GM12874 (cell line): Measurements from ENCODE around the gene C22orf42.

Experiments used
- CTCF ChIP-seq: IDR thresholded peaks from 2 replicates; pipeline ENCODE4 v1.5.1; 2011; ENCODE audit warnings: low read depth, mild to moderate bottlenecking, control low read depth, low read length, moderate library complexity; ENCODE audit not compliant: insufficient read depth

The C22orf42 gene

DNA sequence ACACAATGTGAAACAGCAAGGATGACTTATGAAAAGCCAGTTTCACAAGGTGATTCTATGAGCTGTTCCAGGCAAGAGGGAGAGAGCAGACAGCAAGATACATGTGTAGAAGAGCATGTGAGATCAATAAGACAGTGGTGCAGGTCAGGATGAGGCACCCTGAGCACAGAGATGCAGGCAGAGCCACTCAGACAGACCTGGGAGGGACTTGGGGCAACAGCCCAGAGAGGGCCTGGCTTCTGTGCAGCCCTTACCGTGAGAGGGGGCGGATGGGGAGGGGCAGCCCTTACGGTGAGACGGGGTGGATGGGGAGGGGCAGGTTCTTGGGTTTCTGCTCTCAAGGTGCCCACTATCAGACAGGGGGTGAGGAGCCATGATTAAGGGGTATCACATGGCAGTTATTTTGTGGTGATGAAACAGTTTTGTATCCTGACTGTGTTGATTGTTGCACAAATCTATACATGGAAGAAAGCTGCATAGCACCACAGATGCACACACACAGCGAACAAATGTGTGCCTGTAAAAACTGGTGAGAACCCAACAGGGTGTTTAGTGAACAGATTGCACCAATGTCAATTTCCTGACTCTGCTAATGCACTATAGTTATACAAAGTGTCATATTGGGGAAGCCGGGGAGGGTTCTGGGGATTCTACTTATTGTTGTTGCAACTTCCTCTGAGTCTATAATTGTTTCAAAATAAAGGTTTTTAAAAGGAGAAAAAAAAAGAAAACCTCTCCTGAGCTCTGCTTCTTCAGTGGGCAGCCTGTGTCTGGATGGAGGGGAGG is 5.2 kb upstream of the C22orf42 start:
- TF ChIP-seq CTCF = no peak

- no peak for TF ChIP-seq CTCF
Observed at GRCh38 chr22:32144496-32145274, 14.4 kb downstream of the C22orf42 start.

- no peak for TF ChIP-seq CTCF
Observed at GRCh38 chr22:32142600-32142999, 16.5 kb downstream of the C22orf42 start.

GRCh38 chr22:32140688-32141087 is 18.4 kb downstream of the C22orf42 start:
- TF ChIP-seq CTCF = peak; percentile 40; the same call in 1 of the 2 replicates

DNA sequence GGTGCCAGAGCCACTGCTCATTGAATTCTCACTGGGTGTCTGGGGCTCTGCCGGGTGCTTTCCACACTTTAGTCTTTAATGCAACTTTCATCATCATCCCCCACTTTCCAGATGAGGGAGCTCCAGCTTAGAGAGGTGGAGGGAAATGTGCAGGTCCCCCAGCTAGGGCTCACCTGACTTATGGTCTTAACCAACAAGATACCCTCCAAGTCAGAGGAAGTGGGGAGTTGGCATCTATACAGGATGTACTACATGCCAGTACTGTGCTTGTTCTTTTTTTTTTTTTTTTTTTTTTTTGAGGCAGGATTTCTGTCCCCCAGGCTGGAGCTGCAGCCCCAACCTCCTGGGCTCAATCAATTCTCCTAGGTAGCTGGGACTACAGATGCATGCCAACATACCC is 26.3 kb downstream of the C22orf42 start:
- no peak for TF ChIP-seq CTCF

- TF ChIP-seq CTCF = no peak
Observed at GRCh38 chr22:32132126-32132525, 27.0 kb downstream of the C22orf42 start.

DNA sequence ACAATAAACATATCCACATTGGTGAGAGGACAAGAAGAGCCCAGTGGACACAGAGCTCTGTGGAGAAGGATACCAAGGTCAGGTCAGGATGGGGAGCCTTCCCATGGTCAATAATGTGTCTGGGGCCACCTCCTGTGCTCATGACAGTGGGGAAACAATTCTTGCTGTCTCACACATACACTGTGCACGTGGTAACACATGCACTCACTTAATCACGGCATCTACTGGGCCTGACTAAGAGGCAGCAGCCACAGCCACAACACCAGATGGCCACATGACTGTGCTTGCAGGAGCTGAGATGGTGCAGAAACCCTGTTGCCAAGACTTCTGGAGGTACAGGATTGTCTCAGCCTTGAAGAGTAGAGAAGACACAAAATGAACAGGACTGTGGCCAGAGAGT is 28.6 kb downstream of the C22orf42 start:
- no peak for TF ChIP-seq CTCF
